GM18868 (cell line): Measurements from ENCODE around the gene ATP8B4.

Experiments used
- ATAC-seq: cut with Tn5 transposase; IDR thresholded peaks from one replicate; pipeline ENCODE4 v1.9.1; 2021; ENCODE audit warnings: mild to moderate bottlenecking, moderate library complexity; ENCODE audit not compliant: unreplicated experiment

Gene ATP8B4

DNA sequence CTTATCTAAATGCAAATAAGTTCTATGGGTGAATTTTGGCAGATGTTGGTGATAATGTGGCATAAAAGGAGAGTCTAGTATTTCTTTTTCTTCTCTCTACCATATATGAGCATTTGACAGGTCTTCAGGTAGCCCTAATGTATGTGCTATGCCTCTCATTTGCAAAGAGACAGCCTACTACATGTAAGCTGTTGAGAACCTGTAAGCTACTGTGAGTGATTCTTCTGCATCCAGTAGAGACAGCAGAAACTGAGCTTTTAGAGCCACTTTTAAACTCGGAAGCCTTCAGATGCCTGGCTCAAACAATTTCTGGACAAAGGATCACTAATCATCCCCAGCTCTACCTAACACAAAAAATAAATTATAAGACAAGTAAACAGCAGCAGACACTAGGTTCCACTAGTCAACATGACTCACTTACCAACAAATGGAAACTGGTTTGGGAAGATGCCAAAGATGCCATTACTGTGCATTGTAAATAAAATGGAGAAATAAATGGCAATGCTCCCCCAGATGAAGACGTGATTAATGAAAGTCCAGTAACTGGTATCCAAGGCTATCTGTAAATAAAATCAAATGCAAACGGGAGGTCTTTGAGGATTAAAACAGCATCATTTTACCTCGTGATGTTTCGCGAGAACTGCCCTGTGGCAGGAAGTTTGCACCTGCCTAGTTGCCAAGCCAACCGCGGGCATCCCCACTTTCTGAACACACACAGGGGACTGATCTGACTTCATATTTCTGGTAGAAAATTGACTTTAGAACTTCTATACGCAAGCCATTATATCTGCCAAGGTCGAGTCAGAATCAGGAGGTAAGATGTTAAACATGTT, 252.9 kb downstream of the ATP8B4 start:
- ATAC-seq, result no peak

DNA sequence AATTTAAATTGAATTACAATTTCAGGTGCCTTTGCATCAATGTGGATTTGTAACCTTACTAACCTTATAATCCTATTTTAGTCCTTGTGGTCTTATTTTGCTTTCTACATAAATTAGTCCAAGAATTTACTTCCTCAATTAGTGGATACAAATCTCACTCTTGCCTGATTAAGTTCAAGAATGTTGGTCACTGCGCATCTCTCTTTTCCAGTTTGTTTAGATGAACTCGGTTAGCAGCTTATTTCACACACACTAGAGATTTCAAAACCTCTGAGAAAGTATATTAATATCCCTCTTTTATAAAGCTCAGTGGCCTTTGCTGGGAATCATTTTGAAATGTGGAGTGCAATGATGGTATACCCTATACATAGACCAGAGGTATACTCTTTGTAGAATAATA, 254.8 kb downstream of the ATP8B4 start:
- no peak for ATAC-seq

DNA sequence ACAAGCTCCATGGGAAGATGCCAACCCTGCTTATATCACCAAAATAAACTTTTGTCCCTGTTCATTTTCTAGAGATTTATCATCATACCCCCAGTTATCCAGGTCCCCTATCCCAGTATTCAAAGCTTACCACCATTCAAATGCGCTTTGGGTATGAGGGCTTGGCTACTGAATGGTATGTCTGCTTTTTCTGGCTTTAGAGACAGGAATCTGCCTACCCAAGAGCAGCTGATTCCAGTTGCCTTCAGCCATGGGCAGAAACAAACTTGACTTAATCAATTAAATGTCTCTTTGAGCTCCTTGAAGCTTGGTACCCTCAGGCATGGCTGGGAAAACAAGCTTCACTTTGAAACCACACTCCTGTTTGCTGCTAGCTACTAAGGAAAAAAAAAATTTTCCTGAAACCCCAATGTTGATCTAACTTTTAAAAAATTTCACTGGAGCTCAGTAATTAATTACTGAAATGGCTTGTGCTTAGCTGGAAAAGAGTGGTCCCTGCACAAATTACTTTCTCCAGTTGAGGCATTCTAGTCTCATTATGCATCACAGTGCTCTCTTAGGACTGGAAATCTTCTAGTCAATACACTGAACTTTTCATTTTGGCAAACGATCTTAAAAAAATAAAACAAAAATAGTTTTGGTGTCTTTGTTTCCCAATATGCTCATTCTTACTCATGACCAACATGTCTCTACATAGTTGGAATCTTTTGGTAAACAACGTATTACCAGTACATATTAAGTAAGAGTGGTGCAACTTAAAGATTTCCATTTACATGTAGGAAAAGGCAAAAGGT, 255.4 kb downstream of the ATP8B4 start:
- no peak for ATAC-seq

DNA sequence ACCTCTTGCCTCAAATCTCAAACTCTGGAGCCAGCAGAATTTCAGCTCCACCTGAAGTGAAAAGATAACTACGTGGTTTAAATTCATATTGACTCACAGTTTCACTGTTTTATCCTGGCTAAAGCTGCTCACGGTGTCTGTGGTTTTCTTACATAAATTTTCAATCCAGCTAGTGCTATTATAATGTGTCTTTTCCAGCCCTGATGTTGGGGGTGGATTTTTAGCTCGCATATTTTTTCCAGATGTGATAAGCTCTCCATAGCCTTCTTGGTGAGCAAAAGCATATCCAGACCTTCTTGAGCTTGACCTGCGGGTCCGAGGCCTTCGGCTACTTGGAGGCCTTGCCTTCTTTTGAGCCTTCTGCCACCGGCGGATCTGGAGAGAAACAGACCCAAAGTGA, 258.9 kb downstream of the ATP8B4 start:
- ATAC-seq, result no peak

DNA sequence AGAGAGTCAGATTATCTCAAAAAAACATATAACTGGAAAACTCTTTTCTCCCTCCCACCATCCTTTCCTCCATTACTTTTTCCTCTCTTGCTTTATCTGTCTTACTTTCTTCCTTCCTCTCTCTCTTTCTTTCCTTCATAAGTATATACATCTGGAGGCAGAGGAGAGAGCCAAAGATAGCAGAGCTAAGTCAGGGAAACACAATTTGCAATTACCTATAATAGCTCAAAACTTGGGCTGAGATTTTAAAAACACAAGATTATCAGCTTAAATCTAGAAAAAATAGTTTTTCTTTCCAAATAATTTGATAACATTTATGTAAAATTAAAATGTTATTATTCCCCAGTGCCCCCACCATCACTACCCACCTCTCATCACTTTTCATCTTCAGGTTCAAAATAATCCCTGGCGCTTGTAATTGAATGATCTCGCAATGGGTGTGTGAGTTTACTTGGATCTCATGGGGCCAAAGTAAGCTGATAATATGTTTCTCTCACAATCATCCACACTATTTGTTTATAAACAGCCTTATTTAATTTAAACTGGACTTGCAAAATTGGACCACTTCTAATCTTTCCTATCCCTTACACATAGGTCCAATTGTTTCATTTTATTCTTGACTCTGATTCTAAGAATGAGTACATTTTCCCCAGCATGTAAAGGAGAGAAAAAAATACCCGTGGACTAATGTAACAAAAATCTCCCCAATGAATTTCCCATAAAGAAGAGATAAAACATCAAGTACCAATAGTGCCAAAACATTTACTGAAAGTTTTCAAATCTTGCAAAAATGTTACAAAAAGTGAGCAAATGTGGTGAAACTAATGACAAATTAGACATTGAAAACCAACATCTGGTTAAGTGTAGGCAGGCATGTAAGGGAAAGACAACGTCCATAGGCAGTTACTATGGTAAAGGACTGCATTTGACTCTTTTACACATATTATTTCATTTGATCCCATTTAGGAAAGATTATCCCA, 261.2 kb downstream of the ATP8B4 start:
- no peak for ATAC-seq

DNA sequence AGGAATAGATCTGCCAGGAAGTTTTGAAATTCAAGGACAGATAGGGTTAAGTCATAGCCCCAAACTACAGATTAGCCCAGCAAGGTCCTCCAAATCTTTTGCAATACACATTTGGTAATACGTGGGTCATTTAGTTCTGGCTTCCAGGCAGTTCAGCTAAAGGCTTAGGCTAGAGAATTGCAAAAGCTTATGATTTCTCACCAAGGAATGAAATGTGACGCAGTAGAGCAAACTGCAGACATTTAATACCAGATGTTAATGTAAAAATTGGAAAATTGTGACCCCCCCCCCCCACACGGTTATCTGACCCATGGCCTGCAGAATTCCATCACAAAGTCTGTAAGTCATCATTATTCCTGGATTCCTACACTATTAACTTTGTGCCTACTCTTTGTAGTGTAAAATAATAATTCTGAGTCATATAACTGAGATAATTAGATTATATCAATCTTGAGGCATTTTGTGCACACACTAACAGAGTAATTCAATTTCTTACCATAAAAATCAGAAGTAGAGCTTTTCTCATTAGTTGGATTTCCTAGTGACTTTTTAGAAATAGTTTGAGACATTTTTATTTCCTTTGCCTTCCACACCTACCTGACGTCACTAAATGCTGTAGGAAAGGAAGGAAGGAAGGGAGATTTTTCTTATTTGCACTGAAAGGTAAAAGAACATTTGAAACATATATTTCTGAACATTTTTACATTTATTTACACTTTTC, 263.0 kb downstream of the ATP8B4 start:
- no peak for ATAC-seq

DNA sequence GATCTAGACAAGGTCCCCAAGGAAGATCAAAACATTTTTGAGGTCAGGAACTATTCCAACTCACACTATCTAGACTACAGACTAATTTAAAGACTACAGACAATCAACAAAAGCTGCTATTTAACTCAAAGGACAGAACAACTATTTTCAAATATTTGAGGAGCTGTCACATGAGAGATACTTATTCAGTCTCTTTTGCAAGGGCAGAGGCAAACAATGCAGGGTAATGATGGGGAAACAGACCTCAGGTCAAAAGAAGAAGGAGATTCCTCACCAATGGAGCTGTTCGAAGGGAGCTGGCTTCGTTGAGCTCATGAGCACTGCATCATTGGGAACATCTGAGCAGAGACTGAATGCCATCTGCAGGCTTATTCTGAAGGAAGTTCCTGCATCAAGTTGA, 266.3 kb downstream of the ATP8B4 start:
- no peak for ATAC-seq

DNA sequence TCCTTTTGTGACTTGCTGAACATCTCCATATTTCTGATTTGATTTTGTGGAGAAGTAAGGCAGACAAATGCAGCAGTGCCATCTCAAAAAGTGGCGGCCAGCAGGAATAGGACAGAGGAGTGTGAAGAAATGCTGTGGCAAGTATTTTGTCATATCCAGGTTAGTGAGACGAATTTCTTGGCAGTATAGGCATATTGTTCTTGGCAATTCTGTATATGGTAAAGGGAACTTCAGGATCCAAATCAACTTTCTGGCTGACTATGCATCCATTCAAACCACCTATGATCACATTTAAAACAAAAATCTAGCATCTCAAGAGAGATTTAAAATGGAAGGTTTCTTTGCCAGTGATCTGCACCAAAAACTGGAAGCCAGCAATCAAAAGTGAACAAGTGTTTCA, 270.2 kb downstream of the ATP8B4 start:
- no peak for ATAC-seq

DNA sequence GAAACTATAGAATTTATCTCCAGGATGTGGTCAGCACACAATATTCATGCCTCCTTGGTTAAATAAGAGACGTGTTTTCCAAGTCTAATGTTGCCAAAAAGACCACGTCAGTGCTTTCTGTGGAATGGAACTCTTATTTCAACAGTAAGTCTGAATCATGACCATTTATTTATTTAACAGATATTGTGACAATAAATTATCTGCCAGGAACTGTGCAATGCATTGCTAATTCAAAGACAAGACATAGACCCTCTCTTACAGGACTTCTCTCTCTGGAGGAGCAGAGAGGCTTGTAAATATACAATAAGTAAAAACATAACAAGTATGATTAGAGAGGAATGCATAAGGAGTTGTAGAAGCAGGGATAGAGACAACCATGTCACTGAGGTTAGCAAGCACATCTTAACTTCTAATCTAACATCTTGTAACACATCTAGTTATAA, 270.7 kb downstream of the ATP8B4 start:
- ATAC-seq, result no peak

DNA sequence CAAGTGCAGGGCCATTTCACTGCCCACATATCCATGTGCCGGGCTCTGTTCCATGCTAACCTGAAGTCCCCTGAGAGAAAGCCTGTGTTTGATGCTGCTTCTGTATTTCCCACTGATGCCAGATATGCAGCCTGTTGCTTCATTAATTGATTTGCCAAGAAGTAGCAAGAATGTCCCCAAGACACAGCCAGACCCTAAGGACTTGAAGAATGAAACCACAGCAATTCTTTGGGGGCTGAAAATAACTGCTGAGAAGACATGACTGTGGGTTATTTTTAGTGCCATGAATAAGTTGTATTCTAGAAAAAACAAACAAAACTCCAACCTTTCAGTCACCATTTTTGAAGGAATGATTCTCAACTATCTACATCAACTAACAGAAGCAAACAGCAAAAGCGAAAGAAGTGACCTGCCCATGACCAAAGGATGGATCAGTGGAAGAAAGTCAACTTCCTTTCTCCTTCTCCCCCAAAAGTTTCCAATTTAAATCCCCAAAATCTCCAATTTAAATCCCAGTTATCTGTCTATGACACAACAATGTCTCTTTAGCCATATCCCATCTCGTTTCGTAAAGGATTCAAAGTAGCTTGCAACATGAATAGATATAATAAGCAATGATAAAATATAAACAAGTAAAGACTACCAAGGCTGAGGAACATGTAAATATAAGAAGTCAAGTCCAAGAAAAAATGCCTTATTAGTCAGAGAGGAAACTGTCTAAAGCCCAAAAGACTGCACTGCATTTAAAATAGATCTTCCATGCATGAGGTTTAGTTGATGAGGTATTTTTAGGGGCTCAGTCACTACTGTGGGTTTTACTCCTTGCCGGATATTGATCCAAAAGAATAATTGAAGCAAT, 271.4 kb downstream of the ATP8B4 start:
- no peak for ATAC-seq

DNA sequence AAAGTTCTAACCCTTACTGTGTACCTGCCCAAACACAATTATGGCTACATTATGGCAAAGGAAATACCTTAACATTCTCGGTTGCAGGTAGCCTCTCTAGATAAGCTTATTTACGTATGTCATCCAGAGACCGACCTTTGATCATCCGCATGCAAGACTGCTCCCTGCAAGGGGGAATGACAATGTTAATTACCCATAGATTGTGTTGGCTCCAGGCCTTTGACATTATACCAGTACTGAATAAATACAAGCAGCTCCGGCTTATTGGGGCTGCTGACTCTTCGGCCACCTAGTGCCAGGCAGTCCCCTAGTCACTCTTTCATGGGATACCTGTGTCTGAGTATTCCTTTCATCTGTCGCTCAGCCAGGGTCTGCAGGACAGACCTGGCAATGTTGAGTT, 274.6 kb downstream of the ATP8B4 start:
- no peak for ATAC-seq

DNA sequence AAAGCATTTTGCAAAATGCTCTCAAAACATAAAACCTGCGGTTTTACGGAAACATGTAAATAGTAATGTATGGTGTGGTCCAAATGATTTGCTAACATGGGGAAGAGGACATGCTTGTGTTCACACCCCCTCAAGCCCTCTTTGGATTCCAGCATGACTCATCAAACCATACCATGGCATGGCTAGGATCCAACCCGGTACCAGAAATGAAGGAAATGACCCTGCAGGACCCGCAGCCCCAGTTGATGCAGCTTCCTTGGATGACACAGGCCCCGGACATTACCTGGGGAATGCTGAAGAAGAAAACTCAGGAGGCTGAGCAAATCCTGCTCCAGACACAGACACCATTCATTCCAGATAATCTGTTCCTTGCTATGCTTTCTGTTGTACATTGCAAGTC, 275.3 kb downstream of the ATP8B4 start:
- no peak for ATAC-seq

DNA sequence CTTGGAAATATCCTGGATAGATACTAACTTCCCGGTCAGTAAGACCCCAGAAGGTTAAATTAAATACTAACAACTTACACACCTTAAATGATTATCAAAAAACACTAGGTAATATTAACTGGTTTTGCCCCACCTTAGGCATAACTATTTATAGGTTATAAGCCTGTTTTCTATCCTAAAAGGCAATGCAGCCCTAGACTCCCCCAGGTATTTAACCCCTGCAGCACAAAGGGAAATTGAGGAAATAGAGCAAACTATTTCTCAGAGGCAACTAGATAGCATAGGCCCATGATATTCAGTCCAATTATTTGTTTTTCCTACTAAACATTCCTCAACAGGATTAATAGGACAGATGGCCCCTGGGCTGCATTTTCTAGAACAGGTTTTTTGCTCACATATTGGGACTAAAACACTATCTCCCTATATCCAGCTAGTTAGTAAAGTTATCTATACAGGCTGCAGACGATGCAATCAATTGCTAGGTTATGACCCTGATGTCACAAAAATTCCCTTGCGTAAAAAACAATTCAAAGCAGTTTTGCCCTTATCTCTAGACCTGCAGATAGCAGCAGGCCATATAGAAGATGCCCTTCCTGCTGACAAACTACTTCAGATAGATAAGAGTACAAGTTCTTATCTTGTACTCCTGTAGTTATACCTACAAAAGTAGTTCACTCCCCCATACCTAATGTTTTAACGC, 276.9 kb downstream of the ATP8B4 start:
- no peak for ATAC-seq

DNA sequence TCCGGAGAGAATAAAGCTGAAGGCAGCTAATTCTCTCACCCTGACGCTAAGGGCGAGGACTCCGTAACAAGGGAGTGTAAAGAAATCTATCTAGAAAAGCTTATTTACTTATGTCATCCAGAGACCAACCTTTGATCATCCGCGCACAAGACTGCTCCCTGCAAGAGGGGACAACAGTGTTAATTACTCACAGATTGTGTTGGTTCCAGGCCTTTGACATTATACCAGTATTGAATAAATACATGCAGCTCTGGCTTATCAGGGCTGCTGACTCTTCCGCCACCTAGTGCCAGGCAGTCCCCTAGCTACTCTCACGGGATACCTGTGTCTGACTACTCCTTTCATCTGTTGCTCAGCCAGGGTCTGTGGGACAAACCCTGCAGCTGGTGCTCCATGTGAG, 286.5 kb downstream of the ATP8B4 start:
- no peak for ATAC-seq

DNA sequence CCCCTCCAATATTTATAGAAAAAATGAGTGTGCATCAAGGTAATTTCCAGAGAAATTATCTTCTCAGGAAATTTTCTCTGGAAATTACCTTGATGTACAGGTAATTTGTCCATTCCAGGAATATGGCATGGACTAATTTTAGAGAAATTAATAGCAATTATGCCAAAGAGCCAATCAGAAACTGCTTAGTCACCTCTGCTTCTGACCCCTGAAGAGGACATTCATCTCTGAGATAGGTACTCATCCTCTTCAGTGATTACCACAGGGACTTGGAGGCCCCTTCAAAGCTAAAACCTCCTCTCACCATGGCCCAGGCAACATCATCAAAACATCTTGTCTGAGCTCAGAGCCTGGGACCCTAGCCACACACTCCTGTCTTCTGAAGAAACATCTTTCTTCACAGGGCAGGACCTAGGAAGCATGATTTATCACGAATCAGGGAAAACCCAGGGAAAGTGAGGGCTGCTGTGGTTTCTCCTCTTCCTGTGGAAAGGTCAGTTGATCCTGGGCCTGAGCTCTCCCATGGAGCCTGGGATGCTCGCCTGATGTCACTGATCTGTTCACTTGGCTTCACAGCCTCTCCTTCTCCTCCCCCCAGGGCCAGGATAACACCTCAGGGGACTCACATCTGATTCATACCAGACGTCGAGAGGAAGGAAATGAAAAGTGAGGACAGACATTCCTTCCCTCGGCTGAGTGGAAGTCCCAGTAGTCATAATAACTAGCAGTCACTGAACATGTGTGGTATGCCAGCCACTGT, 287.6 kb downstream of the ATP8B4 start:
- no peak for ATAC-seq

DNA sequence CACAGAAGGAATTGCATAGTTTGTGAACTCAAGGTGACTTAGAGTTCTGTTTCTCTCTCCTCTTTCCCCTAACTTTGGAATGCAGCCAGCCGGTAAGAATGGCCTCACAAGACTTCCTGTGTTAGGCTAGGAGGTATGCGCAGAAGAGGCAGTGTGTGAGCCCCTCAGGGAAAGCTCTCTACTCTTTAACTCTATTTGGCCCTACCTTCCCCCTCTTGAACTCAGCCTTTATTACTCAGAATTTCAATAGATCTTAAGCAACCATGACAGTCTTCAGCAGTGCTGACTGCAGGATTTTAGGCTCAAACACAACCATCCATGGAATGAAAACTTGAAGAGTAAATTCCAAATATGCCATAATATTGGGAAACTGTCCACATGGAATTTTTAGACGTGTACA, 288.6 kb downstream of the ATP8B4 start:
- no peak for ATAC-seq

DNA sequence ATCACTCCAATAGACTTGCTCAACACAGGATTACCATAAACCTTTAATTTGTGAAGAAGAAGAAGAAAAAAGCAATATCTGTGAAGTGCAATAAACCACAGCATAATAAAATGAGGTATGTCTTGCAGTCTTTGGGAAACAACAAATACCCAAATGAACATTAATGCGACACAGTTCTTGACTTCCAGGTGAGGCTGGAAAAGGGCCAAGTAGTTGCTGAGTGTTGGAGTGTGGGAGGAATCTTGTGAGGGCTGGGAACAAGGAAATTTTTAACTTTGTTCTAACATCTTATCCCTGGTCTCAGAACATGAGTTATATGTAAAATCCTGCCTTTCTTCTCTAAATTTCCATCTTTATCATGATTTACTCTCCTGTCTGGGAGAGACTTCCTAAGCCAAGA, 291.7 kb downstream of the ATP8B4 start:
- no peak for ATAC-seq

DNA sequence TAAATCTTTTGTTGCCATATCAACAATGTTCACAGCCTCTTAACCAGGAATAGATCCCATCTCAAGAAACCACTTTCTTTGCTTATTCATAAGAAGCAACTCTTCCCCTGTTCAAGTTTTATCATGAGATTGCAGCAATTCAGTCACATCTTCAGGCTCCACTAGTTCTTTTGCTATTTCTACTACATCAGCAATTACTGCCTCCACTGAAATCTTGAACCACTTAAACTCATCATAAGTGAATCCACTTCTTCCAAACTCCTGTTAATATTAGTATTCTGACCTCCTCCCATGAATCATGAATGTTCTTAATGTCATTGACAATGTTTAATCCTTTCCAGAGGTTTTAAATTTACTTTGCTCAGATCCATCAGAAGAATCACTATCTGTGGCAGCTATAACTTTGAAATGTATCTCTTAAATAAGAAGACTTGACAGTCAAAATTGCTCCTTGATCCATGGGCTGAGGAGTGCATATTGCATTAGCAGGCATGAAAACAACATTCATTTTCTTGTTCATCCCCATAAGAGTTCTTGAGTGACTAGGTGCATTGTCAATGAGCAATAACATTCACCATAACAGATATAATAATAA, 292.3 kb downstream of the ATP8B4 start:
- ATAC-seq, result no peak
